NB4 (cell line): ENCODE measurements around the gene IRAK4.
A peak's percentile ranks its signal among the peaks of the same experiment; 100 is the strongest.

Source experiments
- DNase-seq: peaks from one replicate; pipeline ENCODE4 v3.0.0; 2010; ENCODE audit warnings: low read depth
- H3K4me3 ChIP-seq: one replicate; pipeline ENCODE4 v1.5.1; 2011; ENCODE audit warnings: mild to moderate bottlenecking, low read depth, low read length, moderate library complexity
- MYC ChIP-seq: IDR thresholded peaks from 2 replicates; pipeline ENCODE4 v1.6.1; 2011; ENCODE audit warnings: low read depth, low read length
- POLR2A ChIP-seq: IDR thresholded peaks from 2 replicates; pipeline ENCODE4 v1.6.1; 2011; ENCODE audit warnings: mild to moderate bottlenecking; ENCODE audit not compliant: insufficient read length; ENCODE audit errors: extremely low read depth
- TF ChIP-seq, protein P1 (sequence below): IDR thresholded peaks from one replicate; pipeline ENCODE4 v1.5.1; 2012; ENCODE audit warnings: low read depth, low read length
- TF ChIP-seq, protein P2 (sequence below): IDR thresholded peaks from 2 replicates; pipeline ENCODE4 v1.6.1; 2011; ENCODE audit warnings: low read depth, low read length

IRAK4 gene

GRCh38 chr12:43835656-43836474 lies 77.1 kb downstream of the IRAK4 start, which contains the start of gene TMEM117:
TMEM117 (plus strand) TSS chr12:43836081.
- peak; percentile 79 for DNase-seq
- TF ChIP-seq, protein P1, sequence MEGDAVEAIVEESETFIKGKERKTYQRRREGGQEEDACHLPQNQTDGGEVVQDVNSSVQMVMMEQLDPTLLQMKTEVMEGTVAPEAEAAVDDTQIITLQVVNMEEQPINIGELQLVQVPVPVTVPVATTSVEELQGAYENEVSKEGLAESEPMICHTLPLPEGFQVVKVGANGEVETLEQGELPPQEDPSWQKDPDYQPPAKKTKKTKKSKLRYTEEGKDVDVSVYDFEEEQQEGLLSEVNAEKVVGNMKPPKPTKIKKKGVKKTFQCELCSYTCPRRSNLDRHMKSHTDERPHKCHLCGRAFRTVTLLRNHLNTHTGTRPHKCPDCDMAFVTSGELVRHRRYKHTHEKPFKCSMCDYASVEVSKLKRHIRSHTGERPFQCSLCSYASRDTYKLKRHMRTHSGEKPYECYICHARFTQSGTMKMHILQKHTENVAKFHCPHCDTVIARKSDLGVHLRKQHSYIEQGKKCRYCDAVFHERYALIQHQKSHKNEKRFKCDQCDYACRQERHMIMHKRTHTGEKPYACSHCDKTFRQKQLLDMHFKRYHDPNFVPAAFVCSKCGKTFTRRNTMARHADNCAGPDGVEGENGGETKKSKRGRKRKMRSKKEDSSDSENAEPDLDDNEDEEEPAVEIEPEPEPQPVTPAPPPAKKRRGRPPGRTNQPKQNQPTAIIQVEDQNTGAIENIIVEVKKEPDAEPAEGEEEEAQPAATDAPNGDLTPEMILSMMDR: no peak
- TF ChIP-seq MYC: peak; percentile 69; the same call in 1 of the 2 replicates
- TF ChIP-seq, protein P2, sequence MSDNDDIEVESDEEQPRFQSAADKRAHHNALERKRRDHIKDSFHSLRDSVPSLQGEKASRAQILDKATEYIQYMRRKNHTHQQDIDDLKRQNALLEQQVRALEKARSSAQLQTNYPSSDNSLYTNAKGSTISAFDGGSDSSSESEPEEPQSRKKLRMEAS: peak; percentile 53; the same call in 1 of the 2 replicates
- peak; percentile 56 for TF ChIP-seq POLR2A
- peak within 1 kb of the TSS; percentile 72 for H3K4me3 ChIP-seq

- H3K4me3 ChIP-seq: peak overlapping the region; percentile 72
- peak; percentile 25 for DNase-seq
- TF ChIP-seq, protein P1: no peak
- TF ChIP-seq POLR2A: no peak
- TF ChIP-seq, protein P2: no peak
- no peak; the same call in 1 of the 2 replicates for TF ChIP-seq MYC
These were observed 77.8 kb downstream of the IRAK4 start for GRCh38 chr12:43836475-43836989.
